H1 (cell line): ENCODE results near the gene PPFIA2. TPM values are rescaled to one million over a fixed set of nuclear protein-coding genes. Genes with fewer than 3 reads are reported as not detected.

ENCODE experiments used
- CTCF ChIA-PET: fragments of 300-600 bp; sonication (Branson Sonifier 250); formaldehyde crosslinking; loops from one replicate; lab custom pipeline; 2021; ENCODE audit not compliant: partially characterized antibody; lab: Charles Lee
- POLR2A ChIA-PET: fragments of 300-600 bp; sonication (Branson Sonifier 250); formaldehyde crosslinking; loops from one replicate; lab custom pipeline; 2021; ENCODE audit warnings: inconsistent platforms; ENCODE audit not compliant: partially characterized antibody; lab: Charles Lee
- DNase-seq, 2 experiments: peaks; one replicate each; pipeline versions ENCODE4 v3.0.0 to v3.0.0-alpha.2; 2010 to 2022; ENCODE audit warnings: low spot score in 2 of 2, low read depth in 1 of 2, mixed read lengths in 1 of 2
- FAIRE-seq: peaks from 2 replicates; lab custom pipeline; 2011; peaks lifted over from hg19 to GRCh38; lab: Jason Lieb, UNC
- H2AFZ ChIP-seq: 2 replicates; pipeline ENCODE4 v1.8.1; 2012; ENCODE audit warnings: low read length, inconsistent platforms
- H2AK5ac ChIP-seq: 2 replicates; pipeline ENCODE4 v1.6.1; 2013; ENCODE audit warnings: low read depth, low read length
- H2BK120ac ChIP-seq: replicated peaks from 2 replicates; pipeline ENCODE3; 2013; ENCODE audit warnings: low read depth, low read length, inconsistent platforms
- H2BK12ac ChIP-seq: 2 replicates; pipeline ENCODE4 v1.6.1; 2013; ENCODE audit warnings: low read depth, low read length
- H2BK15ac ChIP-seq: 2 replicates; pipeline ENCODE4 v1.6.1; 2013; ENCODE audit warnings: low read length
- H2BK20ac ChIP-seq: 2 replicates; pipeline ENCODE4 v1.6.1; 2013; ENCODE audit warnings: low read length
- H2BK5ac ChIP-seq: 2 replicates; pipeline ENCODE4 v1.6.1; 2013; ENCODE audit warnings: low read depth, low read length
- H3K14ac ChIP-seq: 2 replicates; pipeline ENCODE4 v1.6.1; 2013; ENCODE audit warnings: inconsistent platforms; ENCODE audit not compliant: insufficient read length
- H3K18ac ChIP-seq: 2 replicates; pipeline ENCODE4 v1.6.1; 2013; ENCODE audit warnings: low read length; ENCODE audit errors: extremely low read depth
- H3K23ac ChIP-seq: 2 replicates; pipeline ENCODE4 v1.6.1; 2013; ENCODE audit warnings: inconsistent platforms; ENCODE audit not compliant: insufficient read length
- H3K23me2 ChIP-seq: 2 replicates; pipeline ENCODE4 v1.6.1; 2013; ENCODE audit warnings: low read depth, low read length
- H3K27ac ChIP-seq: 2 replicates; pipeline ENCODE4 v1.6.1; 2011; ENCODE audit warnings: low read depth, low read length, inconsistent platforms
- H3K27me3 ChIP-seq, 4 experiments: replicated peaks in 1 of 4; 1 replicate in 1 of 4; 2 replicates in 3 of 4; pipeline versions ENCODE4 v1.6.1 to v1.8.1; 2011 to 2013; ENCODE audit warnings: low read length in 3 of 4, mild to moderate bottlenecking in 3 of 4, inconsistent platforms in 2 of 4, mixed read lengths in 2 of 4, moderate library complexity in 1 of 4; ENCODE audit not compliant: control insufficient read depth in 3 of 4, insufficient read depth in 3 of 4; ENCODE audit errors: extremely low read depth in 1 of 4
- H3K36me3 ChIP-seq, 4 experiments: 2 replicates each; pipeline versions ENCODE4 v1.6.1 to v1.8.1; 2011 to 2013; ENCODE audit warnings: mild to moderate bottlenecking in 4 of 4, low read length in 3 of 4, moderate library complexity in 2 of 4, control low read depth in 1 of 4, inconsistent platforms in 1 of 4; ENCODE audit not compliant: insufficient read depth in 4 of 4, control insufficient read depth in 2 of 4
- H3K4ac ChIP-seq: replicated peaks from 2 replicates; pipeline ENCODE3; 2013; ENCODE audit warnings: low read length, low read depth, mixed read lengths, inconsistent platforms; ENCODE audit not compliant: insufficient read length
- H3K4me1 ChIP-seq, 4 experiments: replicated peaks in 1 of 4; 1 replicate in 1 of 4; 2 replicates in 3 of 4; pipeline versions ENCODE4 v1.6.1 to v1.8.1; 2011 to 2013; ENCODE audit warnings: low read length in 3 of 4, inconsistent platforms in 2 of 4, mixed read lengths in 1 of 4; ENCODE audit not compliant: insufficient read depth in 4 of 4, control insufficient read depth in 3 of 4
- H3K4me2 ChIP-seq, 2 experiments: 2 replicates each; pipeline versions ENCODE4 v1.6.1 to v1.8.1; 2011 to 2013; ENCODE audit warnings: low read depth in 2 of 2, low read length in 2 of 2, control low read depth in 1 of 2, inconsistent platforms in 1 of 2, mild to moderate bottlenecking in 1 of 2; ENCODE audit not compliant: insufficient read depth in 1 of 2
- H3K4me3 ChIP-seq, 4 experiments: fragments of 200-600, 300-600 bp in 1 of 4; sonication (generic), shearing (Covaris generic), sonication (Bioruptor Twin) in 1 of 4; 2 replicates each; pipeline versions ENCODE4 v1.5.1 to v1.8.1; 2011 to 2016; ENCODE audit warnings: low read length in 4 of 4, low read depth in 3 of 4, control low read depth in 2 of 4, inconsistent platforms in 2 of 4, mild to moderate bottlenecking in 2 of 4, mixed read lengths in 1 of 4, moderate library complexity in 1 of 4; ENCODE audit not compliant: insufficient read depth in 2 of 4; ENCODE audit errors: extremely low read depth in 1 of 4
- H3K56ac ChIP-seq: replicated peaks from 2 replicates; pipeline ENCODE3; 2013; ENCODE audit warnings: low read depth, mild to moderate bottlenecking, mixed read lengths, low read length, inconsistent platforms; ENCODE audit not compliant: insufficient read length
- H3K79me1 ChIP-seq: 2 replicates; pipeline ENCODE4 v1.6.1; 2013; ENCODE audit warnings: low read depth, low read length, control low read depth
- H3K79me2 ChIP-seq, 2 experiments: 2 replicates each; pipeline versions ENCODE4 v1.6.1 to v1.8.1; 2012 to 2013; ENCODE audit warnings: low read length in 2 of 2, mild to moderate bottlenecking in 2 of 2, inconsistent platforms in 1 of 2; ENCODE audit not compliant: insufficient read depth in 2 of 2, control insufficient read depth in 1 of 2
- H3K9ac ChIP-seq, 4 experiments: replicated peaks in 1 of 4; 1 replicate in 1 of 4; 2 replicates in 3 of 4; pipeline versions ENCODE4 v1.6.1 to v1.8.1; 2011 to 2013; ENCODE audit warnings: low read depth in 3 of 4, low read length in 3 of 4, control low read depth in 2 of 4, mild to moderate bottlenecking in 2 of 4, moderate library complexity in 2 of 4, inconsistent platforms in 1 of 4; ENCODE audit errors: extremely low read depth in 1 of 4
- H3K9me3 ChIP-seq, 2 experiments: 2 replicates each; pipeline versions ENCODE4 v1.6.1 to v1.8.1; 2012 to 2013; ENCODE audit warnings: mild to moderate bottlenecking in 2 of 2, moderate library complexity in 2 of 2, control low read depth in 1 of 2, inconsistent platforms in 1 of 2, low read depth in 1 of 2, low read length in 1 of 2, mixed read lengths in 1 of 2; ENCODE audit not compliant: insufficient read depth in 2 of 2
- H4K20me1 ChIP-seq, 2 experiments: replicated peaks in 1 of 2; 2 replicates each; pipeline versions ENCODE3 to v1.8.1; 2011 to 2013; ENCODE audit warnings: inconsistent platforms in 2 of 2, low read length in 2 of 2, mild to moderate bottlenecking in 1 of 2; ENCODE audit not compliant: insufficient read depth in 2 of 2, control insufficient read depth in 1 of 2
- H4K5ac ChIP-seq: 2 replicates; pipeline ENCODE4 v1.6.1; 2013; ENCODE audit warnings: low read length, low read depth, mixed read lengths, inconsistent platforms; ENCODE audit not compliant: insufficient read length
- H4K8ac ChIP-seq: 2 replicates; pipeline ENCODE4 v1.8.0; 2013; ENCODE audit warnings: mild to moderate bottlenecking, moderate library complexity, low read length, inconsistent platforms; ENCODE audit not compliant: insufficient read depth; ENCODE audit errors: extremely low read depth
- H4K91ac ChIP-seq: replicated peaks from 2 replicates; pipeline ENCODE3; 2013; ENCODE audit warnings: low read length, mixed read lengths, inconsistent platforms; ENCODE audit not compliant: insufficient read length
- CHD2 ChIP-seq: IDR thresholded peaks from 2 replicates; pipeline ENCODE4 v1.6.1; 2012; ENCODE audit warnings: low read length, improper control_type of control experiment
- SRF ChIP-seq: IDR thresholded peaks from 2 replicates; pipeline ENCODE4 v1.6.1; 2011; ENCODE audit warnings: mild to moderate bottlenecking, low read depth, low read length, moderate library complexity
- TBP ChIP-seq: IDR thresholded peaks from 2 replicates; pipeline ENCODE4 v1.6.1; 2011; ENCODE audit warnings: low read depth, low read length, improper control_type of control experiment
- WGBS, 2 experiments: shearing (Covaris generic) in 1 of 2; methylation state at CpG; one replicate each; pipeline versions ENCODE4 v1.1.6 to v1.1.7; 2013 to 2015; ENCODE audit warnings: low lambda C conversion rate in 2 of 2, mixed read lengths in 2 of 2, inconsistent platforms in 1 of 2, low coverage in 1 of 2, missing lambda C conversion rate in 1 of 2; ENCODE audit not compliant: insufficient replicate concordance in 2 of 2, insufficient coverage in 1 of 2, insufficient read length in 1 of 2; ENCODE audit errors: extremely low coverage in 1 of 2, missing lambda C conversion rate in 1 of 2; 5-methylcytosine and 5-hydroxymethylcytosine counted together
- polyA plus RNA-seq, 7 experiments: library from polyadenylated mRNA; depleted of rRNA in 3 of 7; stranded (reverse) in 5 of 7; unstranded in 2 of 7; fragments of >200 nt in 5 of 7; fragments of 200-250 nt in 2 of 7; gene quantifications; 1 replicate in 5 of 7; 2 replicates in 1 of 7; 4 replicates in 1 of 7; pipeline versions ENCODE4 v1.2.1 to v1.2.3, GENCODE V29; 2011 to 2013; ENCODE audit warnings: missing spikeins in 2 of 7, mixed read lengths in 2 of 7
- total RNA-seq: library from RNA; stranded (reverse); fragmentation: NEBNext Ultra II Directional; extraction: Animal tissue kit (Norgen Biotek cat#: 25700); gene quantifications from 2 replicates; pipeline ENCODE4 v1.2.1, GENCODE V29; 2021
- TF ChIP-seq, protein P1 (sequence below): IDR thresholded peaks from 2 replicates; pipeline ENCODE4 v1.6.1; 2012; ENCODE audit warnings: inconsistent platforms
- TF ChIP-seq, protein P2 (sequence below), 3 experiments: IDR thresholded peaks; 1 replicate in 2 of 3; 2 replicates in 1 of 3; pipeline versions ENCODE4 v1.5.1 to v1.6.1; 2011; ENCODE audit warnings: low read length in 3 of 3, mild to moderate bottlenecking in 3 of 3, inconsistent platforms in 2 of 3, low read depth in 1 of 3, moderate library complexity in 1 of 3; ENCODE audit not compliant: insufficient read depth in 1 of 3; ENCODE audit errors: control extremely low read depth in 1 of 3

Gene PPFIA2
- total and polyA plus RNA-seq, 2 of the 8 experiments (the other 6 are each of a cell fraction or from before 2014, with no cell fraction given), result 1.2 to 1.8 TPM

DNA sequence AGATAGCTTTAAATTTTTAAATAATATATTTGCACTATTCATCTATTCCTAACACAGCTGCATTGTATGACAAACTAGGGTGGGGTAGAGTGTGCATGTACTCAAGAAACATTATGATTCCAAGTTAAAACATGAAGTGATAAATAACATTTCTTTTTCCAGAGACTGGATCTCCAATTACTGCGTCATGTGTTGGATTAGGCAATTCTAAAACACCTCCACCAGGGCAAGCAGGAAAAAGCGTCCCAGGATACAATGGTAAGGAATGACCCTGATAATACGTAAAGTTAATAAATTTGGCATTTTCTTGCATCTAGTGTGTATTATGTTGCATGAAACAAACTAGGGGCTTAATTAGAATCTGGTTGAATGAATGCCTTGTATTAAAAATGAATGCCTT is 542.4 kb downstream of the PPFIA2 start:
- no peaks in the 10 kb centered on the region for H3K27me3 ChIP-seq
- H3K4me2 ChIP-seq, result no peak overlapping the region
- no peak for FAIRE-seq
- H4K5ac ChIP-seq, result no peak overlapping the region
- no peak overlapping the region for H2BK12ac ChIP-seq
- no peaks in the 10 kb centered on the region for H4K20me1 ChIP-seq
- 87% methylated on average over 3 of the region's 3 CpGs; no CpG with 5 or more reads in 1 of the 2 experiments for WGBS, 2 experiments
- DNase-seq, result no peak
- no peak overlapping the region for H3K4ac ChIP-seq
- H4K91ac ChIP-seq, result no peak overlapping the region
- no peak overlapping the region for H3K14ac ChIP-seq
- ChIA-PET CTCF (interaction anchor here (0.9 kb wide), 1 partner anchor 112 kb away, joined by 3 read pairs; no protein-coding TSS in a partner anchor), POLR2A (no interaction called here)
- no peak overlapping the region for H2AFZ ChIP-seq
- H3K36me3 ChIP-seq, result no peaks in the 10 kb centered on the region; a peak in 1 of 8 replicates
- H3K79me1 ChIP-seq, result no peaks in the 10 kb centered on the region
- no peak overlapping the region for H3K4me3 ChIP-seq
- no peak overlapping the region for H2BK15ac ChIP-seq
- no peak overlapping the region for H3K27ac ChIP-seq
- no peak overlapping the region for H2BK120ac ChIP-seq
- no peaks in the 10 kb centered on the region for H3K23me2 ChIP-seq
- peaks cover 0 to 5% (median 0%) of the 10 kb centered on the region in 4 experiments; a peak in 2 of 7 replicates for H3K4me1 ChIP-seq
- no peak overlapping the region for H2AK5ac ChIP-seq
- no peak overlapping the region for H3K9ac ChIP-seq
- H3K79me2 ChIP-seq, result no peaks in the 10 kb centered on the region
- H4K8ac ChIP-seq, result no peak overlapping the region
- no peak overlapping the region for H3K18ac ChIP-seq
- H2BK20ac ChIP-seq, result no peak overlapping the region
- no peak overlapping the region for H3K23ac ChIP-seq
- no peak overlapping the region for H3K56ac ChIP-seq
- no peak overlapping the region for H2BK5ac ChIP-seq
- no peaks in the 10 kb centered on the region for H3K9me3 ChIP-seq
- no peak for TF ChIP-seq SRF
- TF ChIP-seq, protein P1, sequence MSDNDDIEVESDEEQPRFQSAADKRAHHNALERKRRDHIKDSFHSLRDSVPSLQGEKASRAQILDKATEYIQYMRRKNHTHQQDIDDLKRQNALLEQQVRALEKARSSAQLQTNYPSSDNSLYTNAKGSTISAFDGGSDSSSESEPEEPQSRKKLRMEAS, result no peak
- TF ChIP-seq CHD2, result no peak
- no peak for TF ChIP-seq TBP
- TF ChIP-seq, protein P2, sequence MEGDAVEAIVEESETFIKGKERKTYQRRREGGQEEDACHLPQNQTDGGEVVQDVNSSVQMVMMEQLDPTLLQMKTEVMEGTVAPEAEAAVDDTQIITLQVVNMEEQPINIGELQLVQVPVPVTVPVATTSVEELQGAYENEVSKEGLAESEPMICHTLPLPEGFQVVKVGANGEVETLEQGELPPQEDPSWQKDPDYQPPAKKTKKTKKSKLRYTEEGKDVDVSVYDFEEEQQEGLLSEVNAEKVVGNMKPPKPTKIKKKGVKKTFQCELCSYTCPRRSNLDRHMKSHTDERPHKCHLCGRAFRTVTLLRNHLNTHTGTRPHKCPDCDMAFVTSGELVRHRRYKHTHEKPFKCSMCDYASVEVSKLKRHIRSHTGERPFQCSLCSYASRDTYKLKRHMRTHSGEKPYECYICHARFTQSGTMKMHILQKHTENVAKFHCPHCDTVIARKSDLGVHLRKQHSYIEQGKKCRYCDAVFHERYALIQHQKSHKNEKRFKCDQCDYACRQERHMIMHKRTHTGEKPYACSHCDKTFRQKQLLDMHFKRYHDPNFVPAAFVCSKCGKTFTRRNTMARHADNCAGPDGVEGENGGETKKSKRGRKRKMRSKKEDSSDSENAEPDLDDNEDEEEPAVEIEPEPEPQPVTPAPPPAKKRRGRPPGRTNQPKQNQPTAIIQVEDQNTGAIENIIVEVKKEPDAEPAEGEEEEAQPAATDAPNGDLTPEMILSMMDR (IDR thresholded peaks at IDR 0.05; ENCODE audit: control extremely low read depth in 1 of 3, insufficient read depth in 1 of 3, low read depth in 1 of 3, low read length in 3 of 3), result no peak
